GM19397 (cell line): Measurements from ENCODE around the gene PRR22.
"Not testable (repeated sequence)": the region's sequence is repeated elsewhere in the genome, so short reads cannot be mapped to it uniquely, and the experiment has no call there.

Experiments used
- ATAC-seq: cut with Tn5 transposase; IDR thresholded peaks from one replicate; pipeline ENCODE4 v1.9.1; 2021; ENCODE audit warnings: mild to moderate bottlenecking, moderate library complexity; ENCODE audit not compliant: unreplicated experiment

The PRR22 gene

DNA sequence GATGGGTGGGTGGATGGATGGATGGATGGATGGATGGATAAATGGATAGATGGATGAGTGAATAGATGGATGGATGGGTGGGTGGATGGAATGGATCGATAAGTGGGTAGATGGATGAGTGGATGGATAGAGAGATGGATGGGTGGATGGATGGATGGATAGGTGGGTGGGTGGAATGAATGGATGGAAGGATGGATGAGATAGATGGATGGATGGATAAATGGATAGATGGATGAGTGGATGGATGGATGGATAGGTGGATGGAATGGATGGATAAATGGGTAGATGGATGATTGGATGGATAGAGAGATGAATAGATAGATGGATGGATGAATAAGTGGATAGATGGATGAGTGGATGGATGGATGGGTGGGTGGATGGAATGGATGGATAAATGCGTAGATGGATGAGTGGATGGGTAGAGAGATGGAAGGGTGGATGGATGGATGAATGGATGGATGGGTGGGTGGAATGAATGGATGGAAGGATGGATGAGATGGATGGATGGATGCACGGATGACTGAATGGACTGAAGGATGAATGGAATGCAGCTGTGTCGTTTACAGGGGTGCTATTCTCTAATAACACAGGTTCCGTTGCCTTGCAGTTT lies 21.8 kb downstream of the PRR22 start:
- no peak for ATAC-seq

- no peak for ATAC-seq
Measured at GRCh38 chr19:5753743-5754142, 30.8 kb downstream of the PRR22 start.

DNA sequence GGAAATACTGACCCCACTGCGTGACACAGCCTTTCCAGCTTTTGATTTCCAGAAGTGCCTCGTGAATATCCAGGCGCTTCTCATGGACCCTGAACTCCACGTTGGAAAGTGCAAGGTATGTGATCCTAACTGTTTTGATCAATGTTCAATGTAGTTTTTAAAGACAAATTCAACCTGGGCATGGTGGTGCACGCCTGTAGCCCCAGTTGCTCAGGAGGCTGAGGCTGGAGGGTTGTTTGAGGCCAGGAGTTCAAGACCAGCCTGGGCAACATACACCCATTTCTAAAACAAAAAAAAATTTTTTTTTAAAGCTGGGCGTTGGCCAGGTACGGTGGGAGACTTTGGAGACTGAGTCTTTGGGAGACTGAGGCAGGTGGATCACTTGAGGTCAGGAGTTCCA lies 32.8 kb downstream of the PRR22 start:
- ATAC-seq: no peak

DNA sequence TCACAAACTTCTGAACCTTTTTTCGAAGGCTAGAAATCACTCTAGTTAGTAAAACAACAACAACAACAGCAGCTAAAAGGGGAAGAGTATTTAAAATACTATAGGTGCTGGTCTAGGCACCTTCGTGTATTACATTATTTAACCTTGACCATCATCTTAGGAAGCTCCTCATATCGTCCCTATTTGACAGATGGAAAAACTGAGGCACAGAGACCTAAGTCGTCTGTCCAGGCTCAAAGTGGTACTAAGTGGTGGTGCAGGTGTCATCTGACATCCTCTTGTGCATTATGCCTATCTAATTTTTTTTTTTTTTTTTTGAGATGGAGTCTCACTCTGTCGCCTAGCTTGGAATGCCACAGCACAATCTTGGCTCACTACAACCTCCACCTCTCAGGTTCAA lies 35.0 kb downstream of the PRR22 start:
- no peak for ATAC-seq

GRCh38 chr19:5748920-5749319 lies 35.6 kb downstream of the PRR22 start:
- not testable (repeated sequence) for ATAC-seq

DNA sequence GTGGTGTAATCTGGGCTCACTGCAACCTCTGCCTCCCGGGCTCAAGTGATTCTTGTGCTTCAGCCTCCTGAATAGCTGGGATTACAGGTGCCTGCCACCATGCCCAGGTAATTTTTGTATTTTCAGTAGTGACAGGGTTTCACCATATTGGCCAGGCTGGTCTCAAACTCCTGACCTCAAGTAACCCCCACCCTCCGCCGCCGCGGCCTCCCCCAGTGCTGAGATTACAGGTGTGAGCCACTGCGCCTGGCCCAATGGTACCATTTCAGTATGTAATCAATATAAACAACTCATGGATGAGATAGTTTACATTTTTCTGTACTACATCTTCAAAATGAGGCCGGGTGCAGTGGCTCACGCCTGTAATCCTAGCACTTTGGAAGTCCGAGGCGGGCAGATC lies 39.5 kb downstream of the PRR22 start:
- ATAC-seq: not testable (repeated sequence)

DNA sequence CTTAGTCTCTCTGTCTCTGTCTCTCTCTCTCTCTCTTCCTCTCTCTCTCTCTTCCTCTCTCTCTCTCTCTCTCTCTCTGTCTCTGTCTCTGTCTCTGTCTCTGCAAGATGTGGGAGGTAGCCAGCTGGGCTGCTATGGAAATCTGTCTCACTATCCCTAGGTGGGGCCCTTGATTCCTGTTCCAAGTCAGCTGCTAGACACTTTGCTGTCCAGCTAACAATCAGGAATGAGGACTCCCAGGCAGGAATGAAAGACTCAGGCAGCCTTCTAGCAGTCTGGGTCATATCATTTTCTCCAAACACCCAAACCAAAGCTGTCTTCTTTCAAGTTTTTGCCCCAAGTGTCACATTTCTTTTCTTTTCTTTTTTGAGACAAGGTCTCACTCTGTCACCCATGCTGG lies 40.9 kb downstream of the PRR22 start:
- ATAC-seq: no peak

DNA sequence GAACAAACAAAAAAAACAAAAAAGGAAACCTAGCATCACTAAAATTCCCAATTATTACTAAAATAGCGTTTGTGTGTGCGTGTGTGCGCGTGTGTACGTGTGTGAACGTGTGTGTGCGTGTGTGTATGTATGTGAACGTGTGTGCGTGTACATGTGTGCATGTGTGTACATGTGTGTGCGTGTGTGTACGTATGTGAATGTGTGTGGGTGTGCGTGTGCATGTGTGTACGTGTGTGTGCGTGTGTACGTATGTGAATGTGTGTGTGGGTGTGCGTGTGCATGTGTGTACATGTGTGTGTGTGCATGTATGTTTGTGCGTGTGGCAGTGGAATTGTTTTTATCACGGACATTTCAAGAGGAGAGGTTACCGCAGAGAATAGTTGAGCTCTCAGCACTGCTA lies 42.5 kb downstream of the PRR22 start:
- ATAC-seq: no peak

- no peak for ATAC-seq
Measured at GRCh38 chr19:5738423-5738822, 46.1 kb downstream of the PRR22 start.

DNA sequence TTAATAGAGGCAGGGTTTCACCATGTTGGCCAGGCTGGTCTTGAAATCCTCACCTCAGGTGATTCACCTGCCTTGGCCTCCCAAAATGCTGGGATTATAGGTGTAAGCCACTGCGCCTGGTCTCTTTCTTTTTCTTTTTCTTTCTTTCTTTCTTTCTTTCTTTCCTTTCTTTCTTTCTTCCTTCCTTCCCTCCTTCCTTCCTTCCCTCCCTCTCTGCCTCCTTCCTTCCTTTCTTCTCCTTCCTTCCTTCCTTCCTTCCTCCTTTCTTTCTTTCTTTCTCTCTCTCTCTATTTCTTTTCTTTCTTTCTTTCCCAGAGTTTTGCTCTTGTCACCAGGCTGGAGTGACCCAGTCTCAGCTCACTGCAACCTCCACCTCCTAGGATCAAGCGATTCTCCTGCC lies 51.4 kb downstream of the PRR22 start:
- not testable (repeated sequence) for ATAC-seq
